Activated CD8-positive, alpha-beta memory T cell treated with anti-CD3 and anti-CD28 coated beads for 1 hour (primary cell): ENCODE data around the gene EMC6.
"Not testable (repeated sequence)": the region's sequence is repeated elsewhere in the genome, so short reads cannot be mapped to it uniquely, and the experiment has no call there.

Experiments
- DNase-seq, 2 donors: peaks; one replicate each; pipeline ENCODE4 v3.0.0-alpha.2; 2020; ENCODE audit warnings: low read depth in 1 of 2; ENCODE audit errors: extremely low read depth in 1 of 2

EMC6 gene

DNA sequence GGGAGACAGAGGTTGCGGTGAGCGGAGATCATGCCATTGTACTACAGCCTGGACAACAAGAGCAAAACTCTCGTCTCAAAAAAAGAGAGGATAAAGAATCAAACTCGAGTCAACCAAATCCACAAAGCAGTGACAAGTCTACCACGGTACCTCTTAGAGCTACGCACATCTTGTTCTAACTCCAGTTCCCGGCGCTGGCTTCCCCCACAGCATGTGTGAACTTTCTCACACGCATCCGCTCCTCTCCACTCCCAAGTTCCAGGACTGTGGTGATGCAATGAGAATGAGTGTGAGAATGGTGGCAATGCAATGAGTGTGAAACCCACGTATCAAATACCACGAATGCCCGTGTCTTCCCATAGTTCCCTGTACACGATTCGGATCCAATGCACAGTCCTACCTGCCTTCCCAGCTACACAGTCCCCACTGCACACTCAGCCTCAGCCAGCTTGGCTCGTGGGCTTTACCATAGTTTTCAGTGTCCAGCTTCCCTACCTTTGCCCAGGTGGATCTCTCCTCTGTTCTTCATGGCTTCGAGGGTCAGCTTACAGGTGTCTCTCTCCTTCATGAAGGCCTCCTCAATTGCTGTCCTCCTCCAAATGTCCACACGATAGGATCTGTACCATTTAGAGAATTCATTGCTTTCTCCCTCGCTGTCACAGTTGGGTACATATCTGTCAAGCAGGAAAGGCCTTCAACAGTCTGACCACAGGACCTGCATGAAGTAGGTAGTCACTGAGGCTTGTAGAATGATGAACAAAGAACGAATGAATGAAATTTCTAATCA, 36.5 kb downstream of the EMC6 start:
- no peak for DNase-seq

DNA sequence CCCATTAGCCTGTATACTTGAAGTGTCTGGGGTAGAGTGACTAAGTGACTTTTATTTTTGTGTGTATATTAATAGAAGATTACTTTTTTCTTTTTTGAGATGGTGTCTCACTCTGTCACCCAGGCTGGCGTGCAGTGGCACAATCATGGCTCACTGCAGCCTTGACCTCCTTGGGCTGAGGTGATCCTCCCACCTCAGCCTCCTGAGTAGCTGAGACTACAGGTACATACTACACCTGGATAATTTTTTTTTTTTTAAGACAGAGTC, 37.0 kb downstream of the EMC6 start:
- not testable (repeated sequence) for DNase-seq

DNA sequence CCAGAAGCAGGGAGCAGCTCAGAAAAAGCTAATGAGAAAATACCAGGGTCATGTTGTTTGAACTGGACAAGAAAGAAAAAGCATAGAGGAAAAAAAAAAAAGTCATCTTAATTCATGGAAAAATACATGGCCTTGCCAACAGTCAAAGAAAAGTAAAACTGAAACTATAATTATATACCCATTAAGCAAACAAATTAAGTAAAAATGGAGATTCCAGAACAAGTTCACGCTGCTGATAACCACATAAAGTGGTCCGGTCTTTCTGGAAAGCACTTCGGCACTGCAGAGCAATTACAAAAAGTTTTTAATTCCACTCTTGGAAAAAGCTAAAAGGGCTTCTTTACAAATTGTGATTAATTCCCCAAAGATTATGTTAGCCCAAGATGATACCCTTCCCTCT, 39.8 kb downstream of the EMC6 start:
- no peak for DNase-seq

DNA sequence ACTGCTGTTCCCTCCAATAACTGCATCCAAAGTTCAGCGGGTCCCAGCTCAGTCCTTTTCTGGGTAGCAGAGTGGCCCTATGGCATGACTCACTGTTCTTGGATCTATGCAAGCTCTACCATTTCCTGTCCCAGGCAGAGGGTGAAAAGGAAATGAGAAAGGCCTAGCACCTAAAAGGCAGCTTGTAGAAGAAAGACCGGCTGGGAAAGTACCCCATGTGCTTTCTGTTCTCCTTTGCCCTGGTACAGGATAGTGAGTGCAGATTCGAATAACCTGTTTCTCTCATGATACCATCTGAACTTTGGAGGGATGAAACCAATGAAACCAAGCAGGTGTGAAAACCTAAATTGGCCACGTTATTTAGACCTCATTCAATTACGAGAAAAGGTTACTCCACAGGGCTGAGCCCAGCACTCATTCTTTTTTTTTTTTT, 42.4 kb downstream of the EMC6 start:
- DNase-seq: peak; percentile 25 to 30

DNA sequence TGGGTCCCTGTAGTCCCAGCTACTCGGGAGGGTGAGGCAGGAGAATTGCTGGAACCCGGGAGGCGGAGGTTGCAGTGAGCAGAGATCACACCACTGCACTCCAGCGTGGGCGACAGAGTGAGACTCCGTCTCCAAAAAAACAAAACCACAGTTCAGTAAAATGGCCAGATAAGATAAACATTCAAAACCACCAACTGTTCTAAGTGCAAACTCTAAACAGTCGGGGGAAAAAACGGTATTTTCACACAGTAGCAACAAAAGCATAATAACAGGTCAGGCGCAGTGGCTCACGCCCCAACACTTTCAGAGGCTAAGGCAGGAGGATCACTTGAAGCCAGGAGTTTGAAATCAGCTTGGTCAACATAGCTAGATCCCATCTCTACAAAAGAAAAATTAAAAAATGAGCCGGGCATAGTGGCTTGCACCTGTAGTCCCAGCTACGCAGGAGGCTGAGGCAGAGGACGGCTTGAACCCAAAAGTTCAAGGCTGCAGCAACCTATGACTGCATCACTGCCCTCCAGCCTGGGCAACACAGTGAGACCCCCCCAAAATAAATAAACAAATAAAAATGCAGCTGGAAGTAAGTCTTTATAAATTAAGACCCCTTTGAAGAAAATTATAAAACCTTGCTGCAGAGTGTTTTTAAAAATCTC, 44.3 kb downstream of the EMC6 start:
- DNase-seq: no peak

DNA sequence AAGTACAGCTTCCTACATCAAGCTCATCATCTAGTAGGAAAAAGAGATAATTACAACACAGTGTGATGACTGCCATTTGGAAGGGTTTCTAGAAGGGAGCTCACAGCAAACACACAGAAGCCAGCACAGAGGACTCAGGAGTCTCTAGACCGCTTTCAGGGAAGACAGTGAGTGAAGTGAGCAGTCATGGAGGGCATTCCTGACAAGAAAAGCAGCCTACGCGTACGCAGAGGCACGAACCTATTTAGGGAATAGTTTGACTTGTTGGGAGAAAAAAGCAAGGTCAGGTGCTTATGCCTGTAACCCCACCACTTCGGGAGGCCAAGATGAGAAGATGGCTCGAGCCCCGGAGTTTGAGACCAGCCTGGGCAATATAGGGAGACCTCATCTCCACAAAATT, 46.7 kb downstream of the EMC6 start:
- DNase-seq: no peak

DNA sequence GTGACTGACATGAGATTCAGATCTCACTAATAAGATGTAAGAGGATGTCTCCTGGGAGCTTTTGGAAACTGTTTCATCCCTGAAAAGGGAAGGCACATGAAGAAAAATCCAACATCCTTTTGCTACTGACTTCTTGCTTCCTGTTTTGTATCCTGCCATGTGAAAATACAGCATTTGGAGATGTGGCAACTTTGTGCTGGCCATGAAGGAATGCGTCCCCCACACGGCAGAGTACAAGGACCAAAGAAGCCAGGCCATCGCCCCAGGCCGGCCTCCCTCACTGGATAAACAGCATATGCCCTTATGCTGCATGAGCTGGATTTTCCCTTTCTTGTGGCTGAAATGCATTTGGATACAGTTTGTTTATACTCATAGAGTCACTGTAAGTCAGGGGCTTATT, 49.6 kb downstream of the EMC6 start:
- no peak for DNase-seq

DNA sequence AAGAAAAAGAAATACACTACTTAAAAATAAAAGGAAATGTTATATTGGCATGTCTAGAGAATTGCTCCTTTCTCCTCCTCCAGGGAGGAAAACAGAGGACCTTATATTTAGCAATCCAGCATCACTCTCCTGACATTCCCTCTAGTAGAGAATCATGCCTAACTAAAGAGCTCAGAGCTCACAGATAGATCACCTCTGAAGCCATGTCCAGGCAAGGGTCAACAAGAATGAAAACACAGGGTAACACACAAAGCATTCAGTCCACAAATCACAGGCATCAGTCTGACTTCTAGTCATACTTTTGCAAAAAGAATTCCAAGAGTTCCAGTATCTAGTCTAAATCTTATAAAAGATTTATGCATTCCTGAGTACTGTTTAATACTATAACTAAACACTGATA, 50.7 kb downstream of the EMC6 start:
- no peak for DNase-seq
